OCI-LY7 (cell line): ENCODE measurements around the gene COL9A1.

Experiments
- CTCF ChIP-seq: fragments of 200-600 bp; sonication (generic); conservative IDR thresholded peaks from 2 replicates; pipeline ENCODE4 v1.5.1; 2014; ENCODE audit warnings: mild to moderate bottlenecking, antibody characterized with exemption, low read length, moderate library complexity, mixed read lengths
- EZH2phosphoT487 ChIP-seq: fragments of 200-600 bp; sonication (generic); IDR thresholded peaks from 2 replicates; pipeline ENCODE4 v1.6.1; 2018; ENCODE audit warnings: low read depth, borderline replicate concordance, mild to moderate bottlenecking, mixed run types, antibody characterized with exemption, low read length, moderate library complexity, mixed read lengths

GRCh38 chr6:70351461-70351860 is 48.6 kb upstream of the COL9A1 start:
- TF ChIP-seq CTCF (no peak), EZH2phosphoT487 (no peak)
